Upper lobe of left lung (tissue), 4 donors: ENCODE data around the gene RPRD1B.

Experiments
- CTCF ChIP-seq, 6 experiments: fragments of 450-650 bp in 4 of 6; fragments of 200-600 bp in 2 of 6; sonication (generic) in 2 of 6; IDR thresholded peaks; one replicate each; pipeline ENCODE4 v1.5.1; 2016 to 2019; ENCODE audit warnings: antibody characterized with exemption in 6 of 6
- POLR2A ChIP-seq, 4 donors: fragments of 450-650 bp; IDR thresholded peaks; one replicate each; pipeline ENCODE4 v1.5.1; 2016 to 2017; ENCODE audit warnings: antibody characterized with exemption in 4 of 4, mild to moderate bottlenecking in 2 of 4
- POLR2AphosphoS5 ChIP-seq, 2 donors: sonication (generic); formaldehyde crosslinking; IDR thresholded peaks; one replicate each; pipeline ENCODE4 v1.5.1; 2017; ENCODE audit warnings: antibody characterized with exemption in 2 of 2

DNA sequence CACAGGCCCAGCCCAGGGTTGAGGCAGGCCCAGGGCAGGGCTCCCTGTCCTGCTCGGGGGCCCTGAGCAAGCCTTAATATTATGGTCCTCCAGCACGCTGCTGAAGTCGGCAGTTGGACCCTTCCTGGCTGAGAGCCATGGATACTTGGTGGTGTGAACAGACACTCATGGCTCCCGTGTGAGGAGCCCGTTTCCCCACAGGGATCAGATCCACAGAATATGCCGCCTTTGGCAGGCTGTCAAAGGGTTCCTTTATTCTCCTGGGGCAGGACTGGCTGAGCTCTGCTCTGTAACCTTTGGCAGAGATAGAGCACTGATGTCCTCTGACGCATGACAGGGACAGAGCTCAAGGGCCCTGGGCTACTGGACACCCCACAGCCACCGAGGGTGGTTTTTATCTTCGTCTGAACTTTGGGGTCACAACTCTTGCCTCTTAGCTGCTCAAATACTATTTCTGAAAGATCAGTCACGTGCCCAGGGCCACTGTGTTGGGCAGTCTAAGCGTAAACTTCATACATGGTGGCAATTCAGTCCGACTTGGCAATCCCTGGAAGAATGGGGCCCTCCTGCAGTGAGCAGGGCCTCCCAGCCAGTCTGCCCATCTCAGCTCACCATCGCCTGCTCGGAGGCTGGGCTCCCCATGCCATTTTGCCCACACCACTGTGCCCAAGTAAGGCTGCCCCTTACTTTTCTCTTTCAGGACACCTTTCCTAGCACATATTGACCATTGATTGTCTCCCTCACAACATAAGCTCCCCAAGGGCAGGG lies 49.3 kb upstream of the RPRD1B start:
- TF ChIP-seq POLR2AphosphoS5 (IDR thresholded peaks at IDR 0.05) = no peak
- no peak for TF ChIP-seq CTCF (IDR thresholded peaks at IDR 0.05)
- no peak for TF ChIP-seq POLR2A (IDR thresholded peaks at IDR 0.05)
